NCI-H446 (cell line): ENCODE results near the gene SPTB.
"Not testable (repeated sequence)": the region's sequence is repeated elsewhere in the genome, so short reads cannot be mapped to it uniquely, and the experiment has no call there.

Experiments used
- DNase-seq, 2 experiments: peaks; one replicate each; lab custom pipeline; 2025; lab: John Stamatoyannopoulos, UW

Gene SPTB

DNA sequence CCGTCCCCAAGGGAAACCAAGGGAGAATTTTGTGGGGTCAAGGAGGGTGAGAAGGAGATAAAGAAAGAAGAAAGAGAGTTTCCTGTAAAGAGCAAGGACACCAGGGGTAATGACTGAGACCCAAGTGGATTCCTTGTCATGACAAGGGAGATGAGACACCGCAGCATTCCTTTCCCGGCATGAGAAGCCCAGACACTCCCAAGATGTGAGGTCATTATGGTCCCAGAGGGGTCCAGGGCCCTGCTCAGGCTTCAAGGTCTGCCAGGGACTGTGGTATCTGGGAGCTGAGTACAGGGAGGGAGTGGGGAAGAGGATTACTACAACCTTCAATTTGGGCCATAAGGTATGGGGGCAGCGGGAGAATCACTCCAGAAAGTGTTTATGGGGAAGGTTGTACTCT is 58.1 kb downstream of the SPTB start:
- DNase-seq: no peak

- DNase-seq: no peak
These were observed 61.6 kb downstream of the SPTB start for GRCh38 chr14:64818151-64818550.

DNA sequence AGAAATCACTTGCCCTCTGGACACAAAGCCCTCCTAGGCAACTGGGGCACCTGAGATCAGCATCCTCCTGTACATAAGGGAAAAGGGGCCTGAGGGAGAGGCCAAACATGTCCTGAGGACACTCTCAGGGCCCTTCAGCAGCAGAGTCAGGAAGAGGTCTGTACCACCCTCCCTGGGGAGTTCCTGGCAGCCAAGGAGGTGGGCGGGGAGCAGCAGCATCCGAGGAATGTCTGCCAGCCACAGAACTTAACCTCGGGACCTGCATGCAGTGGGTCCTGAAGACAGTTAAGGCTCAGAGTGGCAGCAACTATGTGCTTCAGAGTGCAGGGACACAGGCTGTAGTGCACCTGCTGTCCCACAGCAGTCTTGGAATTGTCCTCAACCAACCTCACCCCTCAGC is 62.1 kb downstream of the SPTB start:
- no peak for DNase-seq

- no peak for DNase-seq
These were observed 63.4 kb downstream of the SPTB start for GRCh38 chr14:64816221-64816783.

DNA sequence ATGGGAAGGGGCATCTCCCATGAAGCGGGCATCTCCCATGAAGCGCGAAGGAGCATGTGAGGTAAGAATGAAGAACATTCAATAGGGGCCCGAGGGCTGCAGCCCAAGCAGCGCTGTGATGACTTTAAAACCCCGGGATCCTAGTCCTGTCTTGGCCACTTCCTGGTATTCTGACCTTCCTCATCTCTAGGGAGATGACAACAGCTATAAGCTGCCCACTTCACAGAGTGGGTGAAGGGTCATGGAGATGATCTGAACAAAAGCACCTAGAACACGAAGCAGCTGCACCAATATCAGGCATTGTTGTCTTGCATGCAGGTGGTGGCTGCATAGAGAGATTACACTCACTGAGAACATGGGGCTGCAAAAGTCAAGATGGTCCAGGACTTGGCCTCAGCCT is 64.5 kb downstream of the SPTB start:
- DNase-seq: no peak

GRCh38 chr14:64812412-64812811 is 67.3 kb downstream of the SPTB start:
- DNase-seq: no peak

GRCh38 chr14:64811676-64812075 is 68.0 kb downstream of the SPTB start:
- no peak for DNase-seq

DNA sequence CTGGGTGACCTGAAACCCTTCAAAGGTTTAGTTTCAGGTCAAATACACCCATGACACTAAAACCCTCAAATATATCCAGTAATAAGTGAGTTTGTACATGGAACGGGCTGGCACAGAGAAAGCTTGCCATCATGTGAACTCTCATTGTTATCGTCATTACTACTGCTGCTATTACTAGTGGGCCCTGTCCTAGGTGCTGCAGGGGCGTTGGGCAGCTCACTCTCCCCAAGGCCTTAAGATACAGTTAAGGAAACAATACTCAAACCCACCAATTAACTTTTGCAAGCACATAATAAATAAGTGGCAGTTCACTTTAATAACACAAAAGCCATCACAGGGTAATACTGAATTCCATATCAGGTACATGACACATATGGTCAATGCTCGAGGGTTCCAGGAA is 71.3 kb downstream of the SPTB start:
- DNase-seq: no peak

DNA sequence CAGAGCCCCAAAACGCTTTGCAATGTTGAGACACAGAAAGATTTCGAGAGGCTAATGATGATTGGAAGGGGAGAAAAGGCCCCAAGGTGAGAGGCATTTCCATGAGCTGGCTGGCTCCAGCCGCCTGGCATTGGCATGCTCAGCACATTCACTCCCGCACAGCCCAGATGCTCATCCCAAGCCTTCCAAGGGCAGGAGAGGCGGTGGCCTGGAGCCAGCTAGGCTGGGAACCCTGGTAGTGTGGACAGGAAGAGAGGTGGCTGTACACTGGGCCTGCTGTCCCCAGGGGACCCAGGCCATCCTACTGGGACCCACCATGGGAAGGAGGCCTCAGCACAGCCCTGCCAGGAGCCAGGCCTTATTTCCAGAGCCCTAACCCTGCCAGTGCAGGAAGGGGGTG is 72.2 kb downstream of the SPTB start:
- DNase-seq: peak; percentile 34 to 76

GRCh38 chr14:64806862-64807495 is 72.7 kb downstream of the SPTB start:
- DNase-seq: no peak

DNA sequence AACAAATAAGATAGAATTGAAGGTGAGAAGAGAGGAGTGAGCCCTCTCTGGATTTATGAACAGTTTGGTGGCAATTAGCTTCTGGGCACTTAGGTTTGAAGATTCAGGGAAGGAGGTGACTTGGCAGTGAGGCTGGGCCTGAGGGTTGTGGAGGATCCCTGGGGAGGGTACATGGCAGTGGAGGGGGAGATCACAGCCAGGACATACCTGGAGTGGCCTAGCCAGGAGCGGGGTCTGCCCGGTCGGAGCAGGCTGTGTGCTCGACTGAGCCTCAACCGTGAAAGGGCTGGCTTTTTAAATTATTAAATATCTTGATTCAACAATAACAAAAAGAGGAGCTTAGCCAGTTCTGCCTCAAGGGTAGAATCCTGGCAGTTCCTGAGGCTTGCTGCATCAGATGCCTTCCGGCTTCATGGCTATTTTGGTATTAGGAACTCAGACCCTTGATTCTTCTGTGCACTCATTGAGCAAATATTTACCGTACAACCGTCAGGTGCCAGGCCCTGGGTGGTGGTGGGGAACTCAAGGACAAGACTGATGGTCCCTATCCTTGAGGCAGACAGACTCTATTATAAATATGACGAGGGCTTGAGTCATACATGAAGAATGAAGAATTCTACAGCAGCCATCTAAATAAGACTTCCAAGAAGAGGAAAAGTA is 73.4 kb downstream of the SPTB start:
- DNase-seq: peak; percentile 19 to 63

DNA sequence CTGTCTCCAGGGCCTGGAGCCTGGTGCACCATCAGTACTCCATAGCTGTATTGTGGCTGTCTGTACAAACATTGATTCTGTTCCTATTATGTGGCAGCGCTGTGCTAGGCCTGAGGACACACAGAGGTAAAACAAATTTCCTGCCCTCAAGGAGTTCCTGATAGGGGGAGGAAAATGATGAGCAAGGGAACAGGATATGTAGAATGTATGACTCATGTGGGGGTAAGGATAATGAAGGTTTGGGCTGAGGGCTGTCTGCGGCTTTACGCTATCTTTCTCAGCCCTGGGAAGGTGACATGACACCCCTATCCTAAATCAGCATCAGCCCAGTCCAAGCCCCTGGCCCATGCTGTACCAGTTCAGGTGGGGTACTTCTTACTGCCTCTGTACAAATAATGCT is 74.1 kb downstream of the SPTB start:
- not testable (repeated sequence) for DNase-seq

GRCh38 chr14:64804754-64805260 is 74.9 kb downstream of the SPTB start:
- no peak for DNase-seq

DNA sequence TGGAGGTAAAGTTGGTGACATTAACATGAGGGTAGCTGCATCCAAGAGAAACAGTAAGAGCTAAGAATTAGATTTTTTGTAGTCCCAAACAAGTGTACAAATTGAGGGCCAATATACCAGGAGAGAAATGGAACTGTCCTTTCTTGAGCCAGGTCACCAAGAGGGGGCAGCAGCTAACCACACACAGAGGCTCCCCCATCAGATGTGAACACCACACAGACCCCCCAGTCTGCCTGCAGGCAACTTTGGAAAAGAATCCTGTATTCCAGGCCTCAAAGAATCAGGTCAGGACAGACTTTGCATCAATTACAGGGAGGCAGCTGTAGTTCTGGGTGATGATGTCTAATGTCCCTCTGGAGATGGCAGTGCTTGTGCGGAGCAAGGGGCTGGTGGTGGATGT is 77.9 kb downstream of the SPTB start:
- no peak for DNase-seq

- no peak for DNase-seq
These were observed 78.7 kb downstream of the SPTB start for GRCh38 chr14:64801046-64801445.

GRCh38 chr14:64800000-64800399 is 79.7 kb downstream of the SPTB start:
- peak in 1 of 2 experiments; percentile 26 for DNase-seq

DNA sequence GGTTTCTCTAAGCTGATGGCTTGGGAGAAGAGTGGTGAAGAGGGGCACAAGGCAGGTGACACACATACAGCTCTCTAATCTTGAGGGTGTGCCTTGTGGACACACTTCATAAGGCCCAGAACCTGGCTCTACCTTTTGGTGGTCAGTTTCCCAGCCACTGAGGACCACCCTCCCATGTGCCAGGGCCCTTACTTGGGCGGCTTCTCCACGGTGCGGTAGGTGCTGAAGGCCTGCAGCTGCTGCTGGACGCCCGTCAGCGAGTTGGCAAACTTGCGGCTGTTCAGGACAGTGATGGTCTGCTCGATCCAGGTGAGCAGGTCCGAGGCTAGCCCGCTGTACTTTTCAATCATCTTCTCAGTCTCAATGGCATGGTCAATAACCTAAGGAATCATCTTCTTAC is 80.2 kb downstream of the SPTB start:
- DNase-seq: no peak

GRCh38 chr14:64796369-64796768 is 83.3 kb downstream of the SPTB start:
- DNase-seq: no peak

- no peak for DNase-seq
These were observed 83.8 kb downstream of the SPTB start for GRCh38 chr14:64795921-64796320.

DNA sequence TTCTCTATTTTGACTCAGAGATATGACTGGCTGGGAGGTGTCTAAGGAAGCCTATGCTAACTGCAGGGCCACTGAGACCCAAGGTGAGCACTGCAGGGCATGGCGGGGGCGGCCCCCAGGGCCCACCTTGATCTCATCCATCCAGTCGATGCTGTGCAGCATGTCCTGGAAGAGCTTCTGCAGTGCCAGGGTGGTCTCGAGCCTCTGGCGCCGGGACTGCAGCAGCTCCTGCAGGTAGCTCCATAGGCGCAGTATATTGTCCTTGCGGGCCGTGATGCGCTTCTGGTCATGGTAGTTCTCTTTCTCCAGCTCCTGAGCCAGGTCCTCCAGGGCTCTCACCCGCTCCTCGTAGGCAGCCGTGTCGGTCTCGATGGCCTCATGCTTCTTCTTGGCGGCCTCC is 84.5 kb downstream of the SPTB start:
- DNase-seq: no peak

- DNase-seq: no peak
These were observed 86.7 kb downstream of the SPTB start for GRCh38 chr14:64792871-64793560.

DNA sequence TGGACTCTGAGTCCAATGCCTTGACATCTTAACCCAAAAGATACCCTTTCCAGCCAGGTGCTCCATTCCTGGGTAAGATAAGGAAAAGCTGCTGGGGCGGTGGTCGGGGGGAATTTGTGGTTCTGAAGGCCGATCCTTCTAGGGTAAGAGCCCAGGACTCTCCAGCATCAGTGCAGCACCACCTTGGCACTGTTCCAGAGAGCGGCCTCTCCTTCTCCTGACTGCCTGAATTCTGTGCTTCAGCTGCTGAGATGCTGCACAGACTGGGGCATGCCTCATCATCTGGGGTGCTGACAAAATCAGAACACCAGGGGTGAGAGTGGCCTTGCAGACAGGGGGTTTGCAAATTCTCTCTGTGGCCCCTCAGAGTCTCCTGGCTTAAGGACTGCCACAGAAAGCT is 87.5 kb downstream of the SPTB start:
- DNase-seq: no peak

GRCh38 chr14:64790478-64790877 is 89.2 kb downstream of the SPTB start:
- DNase-seq: no peak
